ENCODE measurements around the gene CTDSPL.

- TF ChIP-seq ZBTB7A (IDR thresholded peaks at IDR 0.05; ENCODE audit: low read depth) (no peak), NFIC (IDR thresholded peaks at IDR 0.05) (no peak), FOXM1 (IDR thresholded peaks at IDR 0.05; ENCODE audit: borderline replicate concordance, low read depth) (no peak), EP300 (IDR thresholded peaks at IDR 0.05; ENCODE audit: borderline replicate concordance) (no peak), CREB1 (IDR thresholded peaks at IDR 0.05; ENCODE audit: low read depth) (no peak), EGR1 (IDR thresholded peaks at IDR 0.05) (no peak), TAF1 (IDR thresholded peaks at IDR 0.05; ENCODE audit: low read depth) (no peak), RAD21 (IDR thresholded peaks at IDR 0.05; ENCODE audit: low read depth) (no peak), YY1 (IDR thresholded peaks at IDR 0.05; ENCODE audit: low read depth) (no peak), USF1 (IDR thresholded peaks at IDR 0.05) (no peak), CEBPB (IDR thresholded peaks at IDR 0.05) (no peak), TEAD4 (IDR thresholded peaks at IDR 0.05) (no peak)
- TF ChIP-seq, protein P1, sequence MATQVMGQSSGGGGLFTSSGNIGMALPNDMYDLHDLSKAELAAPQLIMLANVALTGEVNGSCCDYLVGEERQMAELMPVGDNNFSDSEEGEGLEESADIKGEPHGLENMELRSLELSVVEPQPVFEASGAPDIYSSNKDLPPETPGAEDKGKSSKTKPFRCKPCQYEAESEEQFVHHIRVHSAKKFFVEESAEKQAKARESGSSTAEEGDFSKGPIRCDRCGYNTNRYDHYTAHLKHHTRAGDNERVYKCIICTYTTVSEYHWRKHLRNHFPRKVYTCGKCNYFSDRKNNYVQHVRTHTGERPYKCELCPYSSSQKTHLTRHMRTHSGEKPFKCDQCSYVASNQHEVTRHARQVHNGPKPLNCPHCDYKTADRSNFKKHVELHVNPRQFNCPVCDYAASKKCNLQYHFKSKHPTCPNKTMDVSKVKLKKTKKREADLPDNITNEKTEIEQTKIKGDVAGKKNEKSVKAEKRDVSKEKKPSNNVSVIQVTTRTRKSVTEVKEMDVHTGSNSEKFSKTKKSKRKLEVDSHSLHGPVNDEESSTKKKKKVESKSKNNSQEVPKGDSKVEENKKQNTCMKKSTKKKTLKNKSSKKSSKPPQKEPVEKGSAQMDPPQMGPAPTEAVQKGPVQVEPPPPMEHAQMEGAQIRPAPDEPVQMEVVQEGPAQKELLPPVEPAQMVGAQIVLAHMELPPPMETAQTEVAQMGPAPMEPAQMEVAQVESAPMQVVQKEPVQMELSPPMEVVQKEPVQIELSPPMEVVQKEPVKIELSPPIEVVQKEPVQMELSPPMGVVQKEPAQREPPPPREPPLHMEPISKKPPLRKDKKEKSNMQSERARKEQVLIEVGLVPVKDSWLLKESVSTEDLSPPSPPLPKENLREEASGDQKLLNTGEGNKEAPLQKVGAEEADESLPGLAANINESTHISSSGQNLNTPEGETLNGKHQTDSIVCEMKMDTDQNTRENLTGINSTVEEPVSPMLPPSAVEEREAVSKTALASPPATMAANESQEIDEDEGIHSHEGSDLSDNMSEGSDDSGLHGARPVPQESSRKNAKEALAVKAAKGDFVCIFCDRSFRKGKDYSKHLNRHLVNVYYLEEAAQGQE (IDR thresholded peaks at IDR 0.05; ENCODE audit: low read depth), result no peak
- TF ChIP-seq, protein P2, sequence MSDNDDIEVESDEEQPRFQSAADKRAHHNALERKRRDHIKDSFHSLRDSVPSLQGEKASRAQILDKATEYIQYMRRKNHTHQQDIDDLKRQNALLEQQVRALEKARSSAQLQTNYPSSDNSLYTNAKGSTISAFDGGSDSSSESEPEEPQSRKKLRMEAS (IDR thresholded peaks at IDR 0.05), result no peak
These were observed 125.6 kb downstream of the CTDSPL start for GRCh38 chr3:37987315-37987697.
